Measurements from ENCODE around the gene CD34.
A peak's percentile ranks its signal among the peaks of the same experiment; 100 is the strongest.

The CD34 gene

GRCh38 chr1:207849016-207849415, 61.9 kb downstream of the CD34 start:
- DNase-seq (ENCODE audit: low read depth) = no peak
- Histone ChIP-seq H3K4me1 (ENCODE audit: control insufficient read depth, insufficient read depth, low read length) (peaks cover 27% of the 10 kb centered on the region), H3K9ac (ENCODE audit: low read length) (no peak overlapping the region), H3K4me3 (ENCODE audit: low read length) (no peak overlapping the region), H3K27me3 (replicated peaks; ENCODE audit: control insufficient read depth, insufficient read depth, low read length) (no peaks in the 10 kb centered on the region), H3K36me3 (ENCODE audit: control insufficient read depth, insufficient read depth, low read length, severe bottlenecking) (no peaks in the 10 kb centered on the region), H3K9me3 (ENCODE audit: control insufficient read depth, low read length) (no peaks in the 10 kb centered on the region)

GRCh38 chr1:207848234-207848633, 62.7 kb downstream of the CD34 start:
- Histone ChIP-seq H3K9ac (ENCODE audit: low read length) (no peak overlapping the region), H3K9me3 (ENCODE audit: control insufficient read depth, low read length) (no peaks in the 10 kb centered on the region), H3K4me1 (ENCODE audit: control insufficient read depth, insufficient read depth, low read length) (peaks cover 24% of the 10 kb centered on the region), H3K36me3 (ENCODE audit: control insufficient read depth, insufficient read depth, low read length, severe bottlenecking) (no peaks in the 10 kb centered on the region), H3K4me3 (ENCODE audit: low read length) (no peak overlapping the region), H3K27me3 (replicated peaks; ENCODE audit: control insufficient read depth, insufficient read depth, low read length) (no peaks in the 10 kb centered on the region)
- DNase-seq (ENCODE audit: low read depth) = peak; percentile 32

- Histone ChIP-seq H3K27me3 (replicated peaks; ENCODE audit: control insufficient read depth, insufficient read depth, low read length) (no peaks in the 10 kb centered on the region), H3K36me3 (ENCODE audit: control insufficient read depth, insufficient read depth, low read length, severe bottlenecking) (no peaks in the 10 kb centered on the region)
- DNase-seq (ENCODE audit: low read depth) = peak; percentile 59
Observed at GRCh38 chr1:207847116-207847515, 63.8 kb downstream of the CD34 start.

DNA sequence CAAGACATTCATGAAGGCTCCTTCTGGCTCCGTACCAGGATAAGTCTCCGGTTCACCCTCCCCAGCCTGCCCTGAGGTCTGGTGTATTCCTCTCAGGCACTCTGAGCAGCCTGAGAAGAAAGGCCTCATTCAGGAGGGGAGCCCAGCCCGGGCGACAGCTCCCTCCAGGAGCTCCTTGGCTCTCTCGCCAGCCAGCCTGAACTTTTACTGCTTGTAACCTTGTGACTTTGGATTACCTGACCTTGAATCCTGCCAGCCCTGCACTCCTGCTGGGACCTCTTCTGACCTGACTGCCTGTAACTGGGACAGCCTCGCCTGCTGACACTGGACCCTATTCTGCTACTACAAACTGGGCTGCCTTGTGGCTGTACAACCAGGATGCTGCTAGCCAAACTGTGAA, 65.8 kb downstream of the CD34 start:
- no peak overlapping the region for H3K9ac ChIP-seq (ENCODE audit: low read length)
- peaks cover 20% of the 10 kb centered on the region for H3K4me1 ChIP-seq (ENCODE audit: control insufficient read depth, insufficient read depth, low read length)
- H3K9me3 ChIP-seq (ENCODE audit: control insufficient read depth, low read length) = no peaks in the 10 kb centered on the region
- no peak for DNase-seq (ENCODE audit: low read depth)
- no peak overlapping the region for H3K4me3 ChIP-seq (ENCODE audit: low read length)
- no peaks in the 10 kb centered on the region for H3K27me3 ChIP-seq (replicated peaks; ENCODE audit: control insufficient read depth, insufficient read depth, low read length)
- no peaks in the 10 kb centered on the region for H3K36me3 ChIP-seq (ENCODE audit: control insufficient read depth, insufficient read depth, low read length, severe bottlenecking)

More at GRCh38 chr1:207847116-207847515, 63.8 kb downstream of the CD34 start:
- no peak overlapping the region for H3K4me3 ChIP-seq (ENCODE audit: low read length)
- H3K4me1 ChIP-seq (ENCODE audit: control insufficient read depth, insufficient read depth, low read length) = peaks cover 20% of the 10 kb centered on the region
- H3K9me3 ChIP-seq (ENCODE audit: control insufficient read depth, low read length) = no peaks in the 10 kb centered on the region
- H3K9ac ChIP-seq (ENCODE audit: low read length) = no peak overlapping the region

DNA sequence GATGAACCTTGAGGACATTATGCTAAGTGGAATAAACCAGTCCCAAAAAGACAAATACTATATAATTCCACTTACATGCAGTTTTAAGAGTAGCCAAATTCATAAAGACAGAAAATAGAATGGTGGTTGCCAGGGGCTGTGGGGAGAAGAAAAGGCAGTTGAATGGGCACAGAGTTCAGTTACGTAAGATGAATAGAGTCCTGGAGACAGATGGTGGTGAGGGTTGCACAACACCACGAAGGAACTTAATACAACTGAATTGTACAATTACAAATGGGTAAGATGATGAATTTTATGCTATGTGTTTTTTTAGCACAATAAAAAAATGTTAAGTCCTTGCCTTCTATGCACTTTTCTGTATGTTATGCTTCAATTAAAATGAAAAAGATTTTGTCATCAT, 66.6 kb downstream of the CD34 start:
- Histone ChIP-seq H3K9me3 (ENCODE audit: control insufficient read depth, low read length) (no peaks in the 10 kb centered on the region), H3K9ac (ENCODE audit: low read length) (no peak overlapping the region), H3K4me1 (ENCODE audit: control insufficient read depth, insufficient read depth, low read length) (peaks cover 20% of the 10 kb centered on the region), H3K27me3 (replicated peaks; ENCODE audit: control insufficient read depth, insufficient read depth, low read length) (no peaks in the 10 kb centered on the region), H3K36me3 (ENCODE audit: control insufficient read depth, insufficient read depth, low read length, severe bottlenecking) (no peaks in the 10 kb centered on the region), H3K4me3 (ENCODE audit: low read length) (no peak overlapping the region)
- peak; percentile 78 for DNase-seq (ENCODE audit: low read depth)

- no peaks in the 10 kb centered on the region for H3K36me3 ChIP-seq (ENCODE audit: control insufficient read depth, insufficient read depth, low read length, severe bottlenecking)
- no peak for DNase-seq (ENCODE audit: low read depth)
- H3K27me3 ChIP-seq (replicated peaks; ENCODE audit: control insufficient read depth, insufficient read depth, low read length) = no peaks in the 10 kb centered on the region
- no peak overlapping the region for H3K4me3 ChIP-seq (ENCODE audit: low read length)
- H3K9me3 ChIP-seq (ENCODE audit: control insufficient read depth, low read length) = no peaks in the 10 kb centered on the region
- peaks cover 17% of the 10 kb centered on the region for H3K4me1 ChIP-seq (ENCODE audit: control insufficient read depth, insufficient read depth, low read length)
- H3K9ac ChIP-seq (ENCODE audit: low read length) = no peak overlapping the region
Observed at GRCh38 chr1:207842506-207842905, 68.4 kb downstream of the CD34 start.

GRCh38 chr1:207841901-207842300, 69.0 kb downstream of the CD34 start:
- peaks cover 17% of the 10 kb centered on the region for H3K4me1 ChIP-seq (ENCODE audit: control insufficient read depth, insufficient read depth, low read length)
- no peak overlapping the region for H3K9ac ChIP-seq (ENCODE audit: low read length)
- no peak for DNase-seq (ENCODE audit: low read depth)
- no peaks in the 10 kb centered on the region for H3K9me3 ChIP-seq (ENCODE audit: control insufficient read depth, low read length)
- no peak overlapping the region for H3K4me3 ChIP-seq (ENCODE audit: low read length)
- H3K36me3 ChIP-seq (ENCODE audit: control insufficient read depth, insufficient read depth, low read length, severe bottlenecking) = no peaks in the 10 kb centered on the region
- H3K27me3 ChIP-seq (replicated peaks; ENCODE audit: control insufficient read depth, insufficient read depth, low read length) = no peaks in the 10 kb centered on the region

- Histone ChIP-seq H3K4me1 (ENCODE audit: control insufficient read depth, insufficient read depth, low read length) (peaks cover 17% of the 10 kb centered on the region), H3K9ac (ENCODE audit: low read length) (no peak overlapping the region), H3K4me3 (ENCODE audit: low read length) (no peak overlapping the region), H3K9me3 (ENCODE audit: control insufficient read depth, low read length) (no peaks in the 10 kb centered on the region), H3K36me3 (ENCODE audit: control insufficient read depth, insufficient read depth, low read length, severe bottlenecking) (no peaks in the 10 kb centered on the region), H3K27me3 (replicated peaks; ENCODE audit: control insufficient read depth, insufficient read depth, low read length) (no peaks in the 10 kb centered on the region)
- DNase-seq (ENCODE audit: low read depth) = no peak
Observed at GRCh38 chr1:207841293-207841692, 69.6 kb downstream of the CD34 start.

GRCh38 chr1:207840380-207840779, 70.5 kb downstream of the CD34 start:
- DNase-seq (ENCODE audit: low read depth) = no peak
- no peaks in the 10 kb centered on the region for H3K27me3 ChIP-seq (replicated peaks; ENCODE audit: control insufficient read depth, insufficient read depth, low read length)
- peaks cover 17% of the 10 kb centered on the region for H3K4me1 ChIP-seq (ENCODE audit: control insufficient read depth, insufficient read depth, low read length)
- no peaks in the 10 kb centered on the region for H3K36me3 ChIP-seq (ENCODE audit: control insufficient read depth, insufficient read depth, low read length, severe bottlenecking)
- H3K4me3 ChIP-seq (ENCODE audit: low read length) = no peak overlapping the region
- H3K9me3 ChIP-seq (ENCODE audit: control insufficient read depth, low read length) = no peaks in the 10 kb centered on the region
- H3K9ac ChIP-seq (ENCODE audit: low read length) = no peak overlapping the region

- no peaks in the 10 kb centered on the region for H3K27me3 ChIP-seq (replicated peaks; ENCODE audit: control insufficient read depth, insufficient read depth, low read length)
- no peak overlapping the region for H3K9ac ChIP-seq (ENCODE audit: low read length)
- H3K4me3 ChIP-seq (ENCODE audit: low read length) = no peak overlapping the region
- H3K9me3 ChIP-seq (ENCODE audit: control insufficient read depth, low read length) = no peaks in the 10 kb centered on the region
- DNase-seq (ENCODE audit: low read depth) = no peak
- H3K36me3 ChIP-seq (ENCODE audit: control insufficient read depth, insufficient read depth, low read length, severe bottlenecking) = no peaks in the 10 kb centered on the region
- H3K4me1 ChIP-seq (ENCODE audit: control insufficient read depth, insufficient read depth, low read length) = peaks cover 6% of the 10 kb centered on the region
Observed at GRCh38 chr1:207839083-207839413, 71.9 kb downstream of the CD34 start.

DNA sequence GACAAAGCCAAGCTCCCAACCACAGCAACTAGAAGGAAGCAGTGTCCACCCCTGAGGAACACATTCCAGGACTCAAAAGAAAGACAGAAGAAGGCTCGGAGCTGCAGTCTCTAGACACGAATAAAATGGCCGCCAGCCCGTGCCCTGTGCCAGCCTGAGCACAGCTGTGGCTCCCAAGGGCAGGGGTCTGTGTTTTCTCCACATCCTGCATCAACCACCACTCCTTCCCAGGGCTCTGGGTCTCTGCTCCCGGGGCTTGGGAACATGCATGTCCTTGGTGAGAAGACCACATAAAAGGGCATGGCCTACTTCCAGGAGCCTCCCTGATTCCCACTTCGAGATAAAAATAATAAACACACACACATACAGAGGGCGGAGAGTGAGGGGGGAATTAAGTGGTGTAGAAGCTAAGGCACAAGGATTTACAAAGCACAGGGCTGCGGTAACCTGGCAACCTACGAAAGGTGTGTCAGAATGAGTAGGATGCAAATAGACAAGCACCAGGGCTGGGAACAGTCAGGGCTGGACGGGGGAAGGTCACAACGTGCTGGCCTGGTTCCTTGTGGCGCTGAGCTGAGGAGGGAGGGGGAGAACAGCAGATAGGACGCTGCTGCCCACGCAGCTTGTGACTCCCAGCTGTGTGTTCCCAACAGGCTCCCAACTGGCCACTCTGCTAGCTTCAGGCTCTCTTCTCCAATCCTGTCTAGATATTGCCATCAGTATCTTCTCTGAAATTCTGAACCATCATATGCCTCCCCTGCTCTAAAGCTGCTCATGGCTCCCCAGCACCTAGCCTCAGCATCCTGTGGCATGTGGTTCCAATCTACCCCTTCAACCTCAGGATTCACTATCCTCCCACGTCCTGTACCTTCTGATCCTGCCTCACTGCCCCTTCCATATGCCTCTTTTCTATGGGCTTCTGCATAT, 72.5 kb downstream of the CD34 start:
- no peaks in the 10 kb centered on the region for H3K9me3 ChIP-seq (ENCODE audit: control insufficient read depth, low read length)
- H3K36me3 ChIP-seq (ENCODE audit: control insufficient read depth, insufficient read depth, low read length, severe bottlenecking) = no peaks in the 10 kb centered on the region
- no peak overlapping the region for H3K9ac ChIP-seq (ENCODE audit: low read length)
- H3K4me3 ChIP-seq (ENCODE audit: low read length) = no peak overlapping the region
- no peaks in the 10 kb centered on the region for H3K4me1 ChIP-seq (ENCODE audit: control insufficient read depth, insufficient read depth, low read length)
- no peaks in the 10 kb centered on the region for H3K27me3 ChIP-seq (replicated peaks; ENCODE audit: control insufficient read depth, insufficient read depth, low read length)
- no peak for DNase-seq (ENCODE audit: low read depth)

DNA sequence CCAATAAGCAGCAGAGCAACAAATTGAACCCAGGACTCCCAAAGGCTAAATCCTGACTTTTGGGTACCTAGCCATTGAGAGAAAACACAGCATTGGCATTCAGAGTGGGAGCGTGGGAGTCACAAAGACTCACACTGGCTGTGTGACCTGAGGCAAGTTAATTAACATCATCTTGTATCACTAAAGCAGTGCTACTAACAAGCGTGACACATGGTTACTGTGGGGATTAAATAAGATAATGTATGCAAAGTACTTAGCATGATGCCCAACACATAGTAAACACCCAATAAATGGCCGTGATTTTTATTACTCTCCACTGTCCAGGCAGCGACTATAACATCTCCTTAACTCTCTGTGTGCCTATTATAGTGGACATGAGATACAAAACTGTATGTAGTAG, 73.3 kb downstream of the CD34 start:
- Histone ChIP-seq H3K4me3 (ENCODE audit: low read length) (no peak overlapping the region), H3K36me3 (ENCODE audit: control insufficient read depth, insufficient read depth, low read length, severe bottlenecking) (no peaks in the 10 kb centered on the region), H3K4me1 (ENCODE audit: control insufficient read depth, insufficient read depth, low read length) (no peaks in the 10 kb centered on the region), H3K9me3 (ENCODE audit: control insufficient read depth, low read length) (no peaks in the 10 kb centered on the region), H3K27me3 (replicated peaks; ENCODE audit: control insufficient read depth, insufficient read depth, low read length) (no peaks in the 10 kb centered on the region), H3K9ac (ENCODE audit: low read length) (no peak overlapping the region)
- no peak for DNase-seq (ENCODE audit: low read depth)

All from adipocyte (in vitro differentiated cells).